PFSK-1 (cell line): Measurements from ENCODE around the gene AUTS2.

Source experiments
- FOXP2 ChIP-seq: optimal IDR thresholded peaks from 2 replicates; pipeline ENCODE3; 2011; ENCODE audit warnings: borderline replicate concordance, control low read depth, inconsistent platforms; ENCODE audit not compliant: insufficient read depth; ENCODE audit errors: extremely low read length, extremely low read depth
- POLR2AphosphoS5 ChIP-seq: IDR thresholded peaks from 2 replicates; pipeline ENCODE4 v1.6.1; 2012; ENCODE audit warnings: low read depth, mild to moderate bottlenecking, control low read depth, low read length, moderate library complexity
- REST ChIP-seq, 2 experiments: IDR thresholded peaks; 2 replicates each; pipeline versions ENCODE4 v1.6.1 to v1.8.0; 2011 to 2012; ENCODE audit warnings: low read depth in 2 of 2, low read length in 2 of 2, control low read depth in 1 of 2, inconsistent platforms in 1 of 2, mild to moderate bottlenecking in 1 of 2, moderate library complexity in 1 of 2; ENCODE audit not compliant: insufficient read depth in 1 of 2
- SIN3A ChIP-seq: IDR thresholded peaks from 2 replicates; pipeline ENCODE4 v1.6.1; 2012; ENCODE audit warnings: mild to moderate bottlenecking, low read length, moderate library complexity, borderline replicate concordance; ENCODE audit not compliant: insufficient read depth
- TAF1 ChIP-seq: IDR thresholded peaks from 2 replicates; pipeline ENCODE4 v1.6.1; 2012; ENCODE audit warnings: low read length, control low read depth, borderline replicate concordance; ENCODE audit not compliant: insufficient read depth

The AUTS2 gene

DNA sequence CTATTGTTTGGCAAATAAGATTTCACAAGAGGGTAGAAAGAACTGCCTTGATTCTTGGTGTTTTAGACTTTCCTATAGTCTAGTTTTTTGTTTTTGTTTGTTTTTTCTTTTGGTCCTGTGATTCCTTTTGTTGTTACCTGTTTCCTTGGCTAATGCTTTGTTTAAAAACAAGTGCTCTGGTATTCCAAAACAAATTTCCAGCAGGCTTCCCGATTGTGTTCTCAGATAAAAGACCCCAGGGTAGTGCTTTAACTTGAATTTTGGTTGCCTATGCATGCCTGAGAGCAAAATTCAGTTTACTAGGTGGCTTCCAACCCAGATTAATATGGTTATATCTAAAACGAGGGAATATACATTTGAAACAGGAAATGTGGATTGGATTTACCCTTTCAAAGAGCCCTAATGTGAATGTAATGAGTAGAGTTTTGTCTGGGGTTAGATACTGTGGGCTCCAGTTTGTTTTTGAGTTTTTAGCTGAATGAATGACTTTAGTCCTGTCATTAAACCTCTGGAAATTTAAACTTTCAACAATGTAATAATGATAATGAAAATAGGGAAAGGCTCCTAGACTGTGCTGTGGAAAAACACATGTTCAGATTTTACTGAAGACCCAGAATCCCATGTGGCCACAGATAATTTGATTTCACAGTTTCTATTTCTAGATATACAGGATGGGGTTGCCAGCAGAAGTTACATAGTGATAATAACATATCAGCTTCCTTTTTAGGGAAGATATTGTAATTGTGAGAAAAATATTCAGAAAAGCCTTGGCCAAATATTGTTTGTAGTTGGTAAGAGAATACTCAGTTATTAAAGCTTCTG lies 23.9 kb downstream of the AUTS2 start:
- no peak for TF ChIP-seq POLR2AphosphoS5
- no peak for TF ChIP-seq REST (IDR thresholded peaks at IDR 0.05; ENCODE audit: insufficient read depth in 1 of 2, low read depth in 2 of 2, low read length in 2 of 2)
- no peak for TF ChIP-seq TAF1
- no peak for TF ChIP-seq FOXP2
- TF ChIP-seq SIN3A = no peak

DNA sequence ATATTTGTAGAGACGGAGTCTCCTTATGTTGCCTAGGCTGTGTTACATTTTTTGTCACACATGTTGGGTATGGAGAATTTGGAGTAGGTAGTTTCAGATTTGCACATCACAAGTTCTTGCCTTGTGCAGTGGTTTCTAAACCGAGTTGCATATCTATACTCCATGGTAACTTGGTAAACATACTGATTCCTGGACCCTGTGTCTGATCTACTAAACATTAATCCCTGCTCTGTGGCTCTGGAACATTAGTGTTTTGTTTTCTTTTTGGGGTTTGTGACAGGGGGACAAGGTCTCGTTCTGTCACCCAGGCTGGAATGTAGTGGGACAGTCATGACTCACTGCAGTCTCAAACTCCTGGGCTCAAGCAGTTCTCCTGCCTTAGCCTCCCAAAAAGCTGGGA lies 24.7 kb downstream of the AUTS2 start:
- TF ChIP-seq TAF1 (no peak), POLR2AphosphoS5 (no peak), REST (IDR thresholded peaks at IDR 0.05; ENCODE audit: insufficient read depth in 1 of 2, low read depth in 2 of 2, low read length in 2 of 2) (no peak), SIN3A (no peak), FOXP2 (no peak)

GRCh38 chr7:69624435-69625230 lies 26.4 kb downstream of the AUTS2 start:
- TF ChIP-seq REST (IDR thresholded peaks at IDR 0.05; ENCODE audit: insufficient read depth in 1 of 2, low read depth in 2 of 2, low read length in 2 of 2) = no peak
- no peak for TF ChIP-seq POLR2AphosphoS5
- no peak for TF ChIP-seq TAF1
- TF ChIP-seq FOXP2 = no peak
- no peak for TF ChIP-seq SIN3A

GRCh38 chr7:69625238-69625637 lies 27.0 kb downstream of the AUTS2 start:
- no peak for TF ChIP-seq TAF1
- TF ChIP-seq FOXP2 = no peak
- TF ChIP-seq SIN3A = no peak
- TF ChIP-seq POLR2AphosphoS5 = no peak
- no peak for TF ChIP-seq REST (IDR thresholded peaks at IDR 0.05; ENCODE audit: insufficient read depth in 1 of 2, low read depth in 2 of 2, low read length in 2 of 2)
